MM.1S (cell line): ENCODE data around the gene DPYSL4.

ENCODE experiments used
- EZH2 ChIP-seq: fragments of 300-600 bp; sonication (generic); optimal IDR thresholded peaks from 2 replicates; pipeline ENCODE3; 2017; ENCODE audit warnings: low read depth, mild to moderate bottlenecking, antibody characterized with exemption, low read length, mixed read lengths
- EZH2phosphoT487 ChIP-seq: fragments of 300-600 bp; sonication (generic); IDR thresholded peaks from 2 replicates; pipeline ENCODE4 v1.6.1; 2018; ENCODE audit warnings: antibody characterized with exemption, low read length
- TF ChIP-seq, protein P1 (sequence below): fragments of 300-600 bp; sonication (generic); IDR thresholded peaks from 2 replicates; pipeline ENCODE4 v1.5.1; 2016; ENCODE audit warnings: antibody characterized with exemption, low read length, mixed read lengths

GRCh38 chr10:132210766-132211165 is 24.0 kb downstream of the DPYSL4 start:
- TF ChIP-seq, protein P1, sequence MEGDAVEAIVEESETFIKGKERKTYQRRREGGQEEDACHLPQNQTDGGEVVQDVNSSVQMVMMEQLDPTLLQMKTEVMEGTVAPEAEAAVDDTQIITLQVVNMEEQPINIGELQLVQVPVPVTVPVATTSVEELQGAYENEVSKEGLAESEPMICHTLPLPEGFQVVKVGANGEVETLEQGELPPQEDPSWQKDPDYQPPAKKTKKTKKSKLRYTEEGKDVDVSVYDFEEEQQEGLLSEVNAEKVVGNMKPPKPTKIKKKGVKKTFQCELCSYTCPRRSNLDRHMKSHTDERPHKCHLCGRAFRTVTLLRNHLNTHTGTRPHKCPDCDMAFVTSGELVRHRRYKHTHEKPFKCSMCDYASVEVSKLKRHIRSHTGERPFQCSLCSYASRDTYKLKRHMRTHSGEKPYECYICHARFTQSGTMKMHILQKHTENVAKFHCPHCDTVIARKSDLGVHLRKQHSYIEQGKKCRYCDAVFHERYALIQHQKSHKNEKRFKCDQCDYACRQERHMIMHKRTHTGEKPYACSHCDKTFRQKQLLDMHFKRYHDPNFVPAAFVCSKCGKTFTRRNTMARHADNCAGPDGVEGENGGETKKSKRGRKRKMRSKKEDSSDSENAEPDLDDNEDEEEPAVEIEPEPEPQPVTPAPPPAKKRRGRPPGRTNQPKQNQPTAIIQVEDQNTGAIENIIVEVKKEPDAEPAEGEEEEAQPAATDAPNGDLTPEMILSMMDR = no peak
- TF ChIP-seq EZH2 (no peak), EZH2phosphoT487 (no peak)
